ENCODE measurements around the gene DLGAP1.

The DLGAP1 gene

GRCh38 chr18:4146797-4147196 is 308.3 kb downstream of the DLGAP1 start:
- TF ChIP-seq, protein P1, sequence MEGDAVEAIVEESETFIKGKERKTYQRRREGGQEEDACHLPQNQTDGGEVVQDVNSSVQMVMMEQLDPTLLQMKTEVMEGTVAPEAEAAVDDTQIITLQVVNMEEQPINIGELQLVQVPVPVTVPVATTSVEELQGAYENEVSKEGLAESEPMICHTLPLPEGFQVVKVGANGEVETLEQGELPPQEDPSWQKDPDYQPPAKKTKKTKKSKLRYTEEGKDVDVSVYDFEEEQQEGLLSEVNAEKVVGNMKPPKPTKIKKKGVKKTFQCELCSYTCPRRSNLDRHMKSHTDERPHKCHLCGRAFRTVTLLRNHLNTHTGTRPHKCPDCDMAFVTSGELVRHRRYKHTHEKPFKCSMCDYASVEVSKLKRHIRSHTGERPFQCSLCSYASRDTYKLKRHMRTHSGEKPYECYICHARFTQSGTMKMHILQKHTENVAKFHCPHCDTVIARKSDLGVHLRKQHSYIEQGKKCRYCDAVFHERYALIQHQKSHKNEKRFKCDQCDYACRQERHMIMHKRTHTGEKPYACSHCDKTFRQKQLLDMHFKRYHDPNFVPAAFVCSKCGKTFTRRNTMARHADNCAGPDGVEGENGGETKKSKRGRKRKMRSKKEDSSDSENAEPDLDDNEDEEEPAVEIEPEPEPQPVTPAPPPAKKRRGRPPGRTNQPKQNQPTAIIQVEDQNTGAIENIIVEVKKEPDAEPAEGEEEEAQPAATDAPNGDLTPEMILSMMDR (IDR thresholded peaks at IDR 0.05; ENCODE audit: low read depth, low read length), result no peak
- Histone ChIP-seq H3K36me3 (no peaks in the 10 kb centered on the region), H3K9me3 (no peaks in the 10 kb centered on the region), H3K27me3 (no peaks in the 10 kb centered on the region), H3K4me3 (ENCODE audit: low read depth, low read length) (no peak overlapping the region), H3K4me1 (no peaks in the 10 kb centered on the region)
- DNase-seq, result no peak

GRCh38 chr18:4144201-4144600 is 310.9 kb downstream of the DLGAP1 start:
- no peaks in the 10 kb centered on the region for H3K36me3 ChIP-seq
- DNase-seq, result no peak
- TF ChIP-seq, protein P1 (IDR thresholded peaks at IDR 0.05; ENCODE audit: low read depth, low read length), result no peak
- no peaks in the 10 kb centered on the region for H3K27me3 ChIP-seq
- H3K4me1 ChIP-seq, result no peaks in the 10 kb centered on the region
- no peak overlapping the region for H3K4me3 ChIP-seq (ENCODE audit: low read depth, low read length)
- no peaks in the 10 kb centered on the region for H3K9me3 ChIP-seq

DNA sequence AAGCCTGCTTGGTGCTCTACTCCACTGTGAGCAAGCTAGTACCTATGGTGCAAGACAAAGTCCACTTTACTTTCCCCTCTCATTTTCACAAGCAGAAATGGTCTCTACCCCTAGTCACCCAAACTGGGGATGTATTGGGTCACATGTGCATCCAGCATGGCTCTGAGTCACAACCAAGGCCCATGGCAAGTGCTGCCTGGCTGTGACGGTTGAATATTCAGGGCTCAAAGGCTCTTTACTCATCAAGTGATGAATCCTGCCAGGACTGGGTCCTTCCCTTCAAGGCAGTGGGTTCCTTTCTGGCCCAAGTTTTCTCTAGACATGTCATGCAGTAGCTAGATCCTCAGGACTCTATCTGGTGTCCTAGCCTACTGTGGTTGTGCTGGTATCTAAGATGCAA is 311.5 kb downstream of the DLGAP1 start:
- TF ChIP-seq, protein P1 (IDR thresholded peaks at IDR 0.05; ENCODE audit: low read depth, low read length), result no peak
- no peak overlapping the region for H3K4me3 ChIP-seq (ENCODE audit: low read depth, low read length)
- H3K9me3 ChIP-seq, result no peaks in the 10 kb centered on the region
- no peaks in the 10 kb centered on the region for H3K4me1 ChIP-seq
- H3K36me3 ChIP-seq, result no peaks in the 10 kb centered on the region
- no peak for DNase-seq
- H3K27me3 ChIP-seq, result no peaks in the 10 kb centered on the region

GRCh38 chr18:4142876-4143275 is 312.2 kb downstream of the DLGAP1 start:
- no peaks in the 10 kb centered on the region for H3K9me3 ChIP-seq
- H3K4me1 ChIP-seq, result no peaks in the 10 kb centered on the region
- no peaks in the 10 kb centered on the region for H3K36me3 ChIP-seq
- H3K4me3 ChIP-seq (ENCODE audit: low read depth, low read length), result no peak overlapping the region
- H3K27me3 ChIP-seq, result no peaks in the 10 kb centered on the region
- TF ChIP-seq, protein P1 (IDR thresholded peaks at IDR 0.05; ENCODE audit: low read depth, low read length), result no peak
- DNase-seq, result no peak

- H3K9me3 ChIP-seq, result no peaks in the 10 kb centered on the region
- DNase-seq, result no peak
- H3K4me1 ChIP-seq, result no peaks in the 10 kb centered on the region
- no peaks in the 10 kb centered on the region for H3K27me3 ChIP-seq
- no peak overlapping the region for H3K4me3 ChIP-seq (ENCODE audit: low read depth, low read length)
- TF ChIP-seq, protein P1 (IDR thresholded peaks at IDR 0.05; ENCODE audit: low read depth, low read length), result no peak
- no peaks in the 10 kb centered on the region for H3K36me3 ChIP-seq
These were observed 320.4 kb downstream of the DLGAP1 start for GRCh38 chr18:4134700-4135099.

DNA sequence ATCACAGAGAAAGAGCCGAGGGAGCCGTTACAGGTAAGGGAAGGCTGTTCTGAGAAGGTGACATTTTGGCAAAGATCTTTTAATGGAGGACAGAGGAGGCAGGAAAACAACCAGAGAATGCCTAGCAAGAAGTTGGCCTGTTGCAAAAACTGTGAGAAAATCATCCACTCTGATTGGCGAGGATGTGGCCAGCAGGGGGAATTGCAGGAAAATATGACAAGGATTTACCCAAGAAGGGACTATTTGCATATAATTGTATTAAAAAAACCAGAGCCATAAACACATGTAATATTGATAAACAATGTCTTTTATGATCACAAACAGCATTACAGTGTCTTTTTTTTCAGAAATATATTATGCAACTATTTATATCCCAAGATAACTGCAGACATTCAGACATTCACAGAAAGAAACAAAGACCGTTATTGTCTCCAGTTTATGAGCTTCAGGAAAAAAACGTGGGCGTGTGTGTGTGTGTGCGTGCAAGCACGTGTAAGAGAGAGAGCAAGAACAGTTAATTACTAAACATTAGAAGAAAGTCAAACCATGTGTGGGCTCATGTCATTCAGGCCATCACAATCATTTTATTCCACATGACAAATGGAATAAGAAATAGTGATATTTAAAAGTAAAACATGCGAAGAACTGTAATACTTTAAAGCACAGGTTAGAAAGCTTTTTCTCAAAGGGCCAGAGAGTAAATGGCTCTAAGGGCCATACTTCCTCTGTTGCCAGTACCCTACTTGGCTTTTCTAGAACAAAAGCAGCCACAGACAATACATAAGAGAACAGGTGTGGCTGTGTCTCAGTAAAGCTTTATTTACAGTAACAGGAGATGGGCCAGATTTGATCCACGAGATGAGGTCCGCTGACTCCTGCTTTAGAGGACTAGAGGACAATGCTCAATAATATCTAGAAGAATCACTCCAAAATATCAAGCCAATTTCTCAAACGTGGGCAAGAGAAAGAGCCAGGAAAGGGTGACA is 324.1 kb downstream of the DLGAP1 start:
- Histone ChIP-seq H3K9me3 (no peaks in the 10 kb centered on the region), H3K36me3 (no peaks in the 10 kb centered on the region), H3K4me1 (no peaks in the 10 kb centered on the region), H3K27me3 (no peaks in the 10 kb centered on the region), H3K4me3 (ENCODE audit: low read depth, low read length) (no peak overlapping the region)
- no peak for DNase-seq
- TF ChIP-seq, protein P1 (IDR thresholded peaks at IDR 0.05; ENCODE audit: low read depth, low read length), result no peak
